Mucosa of rectum (tissue), 2 donors: ENCODE measurements around the gene CHST12.

ENCODE experiments used
- H3K27ac ChIP-seq, 2 donors: one replicate each; pipeline ENCODE4 v1.7.0; 2013; ENCODE audit warnings: inconsistent platforms in 2 of 2, low read depth in 2 of 2, low read length in 2 of 2
- H3K27me3 ChIP-seq, 2 donors: one replicate each; pipeline ENCODE4 v1.7.0; 2013; ENCODE audit warnings: low read length in 2 of 2; ENCODE audit not compliant: control insufficient read depth in 2 of 2, insufficient read depth in 2 of 2
- H3K36me3 ChIP-seq, 2 donors: one replicate each; pipeline ENCODE4 v1.7.0; 2013; ENCODE audit warnings: low read length in 2 of 2; ENCODE audit not compliant: control insufficient read depth in 2 of 2, insufficient read depth in 2 of 2
- H3K4me1 ChIP-seq, 2 donors: one replicate each; pipeline ENCODE4 v1.7.0; 2013; ENCODE audit warnings: low read length in 2 of 2, mild to moderate bottlenecking in 1 of 2; ENCODE audit not compliant: control insufficient read depth in 2 of 2, insufficient read depth in 2 of 2
- H3K4me3 ChIP-seq, 2 donors: one replicate each; pipeline ENCODE4 v1.7.0; 2013; ENCODE audit warnings: low read length in 2 of 2
- H3K9ac ChIP-seq, 2 donors: one replicate each; pipeline ENCODE4 v1.7.0; 2013; ENCODE audit warnings: low read length in 2 of 2, low read depth in 1 of 2, mild to moderate bottlenecking in 1 of 2
- H3K9me3 ChIP-seq, 2 donors: one replicate each; pipeline ENCODE4 v1.7.0; 2013; ENCODE audit warnings: low read length in 2 of 2; ENCODE audit not compliant: control insufficient read depth in 2 of 2
- donor health status: healthy.
- donor health status: Normal muscosa, but diverticular disease.

CHST12 gene

DNA sequence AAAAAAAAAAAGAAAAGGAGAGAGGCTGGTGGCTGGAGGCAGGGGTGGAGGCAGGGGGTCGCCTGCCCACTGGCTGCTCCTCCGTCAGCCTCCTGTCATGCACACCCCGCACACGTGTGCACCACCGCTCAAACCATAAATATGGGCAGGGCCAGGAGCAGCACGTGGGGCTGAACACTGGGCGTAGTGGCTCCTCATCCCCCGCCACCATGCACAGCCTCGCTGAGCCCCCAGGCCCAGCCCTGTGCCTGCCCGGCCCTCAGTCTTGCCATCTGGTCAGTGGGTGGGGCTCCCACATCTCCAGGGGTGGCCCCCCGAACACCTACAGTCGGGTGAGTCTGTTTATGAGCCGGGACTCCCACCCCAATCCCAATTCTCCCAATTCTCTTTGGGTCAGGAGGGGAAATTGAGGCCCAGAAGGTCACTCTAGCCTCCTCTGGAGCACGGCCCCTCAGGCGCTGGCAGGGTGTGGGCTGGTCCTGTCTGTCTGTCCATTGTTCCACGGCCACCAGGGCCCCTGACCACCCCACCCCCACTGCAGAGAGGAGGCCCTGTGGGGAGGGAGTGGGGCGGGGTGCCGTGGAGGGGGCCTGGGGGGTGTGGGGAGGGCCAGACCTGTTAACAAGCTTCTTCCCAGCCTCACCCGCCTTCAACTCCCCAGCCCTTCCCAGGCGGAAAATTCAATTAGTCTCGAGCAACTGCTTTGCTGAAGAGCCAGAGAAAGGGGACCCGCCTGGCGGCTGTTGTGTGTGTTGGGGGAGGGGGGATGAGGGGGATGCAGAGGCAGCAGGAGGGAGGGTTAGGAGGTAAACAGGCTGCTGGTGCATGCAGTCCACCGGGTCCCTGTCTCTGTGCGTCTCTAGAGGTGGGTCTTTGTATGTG is 92.2 kb downstream of the CHST12 start:
- Histone ChIP-seq H3K9ac (no peak overlapping the region), H3K4me3 (no peak overlapping the region), H3K27me3 (peaks cover 2 to 3% of the 10 kb centered on the region in 2 donors), H3K27ac (no peak overlapping the region), H3K4me1 (peaks cover 10 to 24% of the 10 kb centered on the region in 2 donors), H3K9me3 (no peaks in the 10 kb centered on the region), H3K36me3 (no peaks in the 10 kb centered on the region)

DNA sequence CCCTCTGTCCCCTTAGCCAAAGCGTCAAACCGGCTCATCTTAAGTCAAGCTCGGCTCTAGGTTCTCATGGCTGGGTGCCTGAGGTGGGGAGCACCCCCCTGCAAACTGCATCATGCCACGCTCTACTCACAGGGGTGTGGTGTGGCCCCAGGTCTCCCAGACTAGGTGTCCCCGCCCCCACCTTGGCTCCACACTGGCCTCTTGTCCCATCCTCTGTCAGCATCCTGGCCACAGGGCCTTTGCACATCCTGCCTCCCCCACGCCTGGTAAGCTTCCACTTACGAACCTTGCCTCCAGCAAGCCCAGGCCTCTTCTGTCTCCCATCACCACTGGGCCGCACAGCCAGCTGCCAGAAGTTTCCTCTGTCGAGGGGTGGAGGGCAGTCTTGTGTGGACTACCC is 93.0 kb downstream of the CHST12 start:
- H3K9me3 ChIP-seq, result no peaks in the 10 kb centered on the region
- H3K9ac ChIP-seq, result no peak overlapping the region
- no peak overlapping the region for H3K27ac ChIP-seq
- H3K4me3 ChIP-seq, result no peak overlapping the region
- H3K4me1 ChIP-seq, result peaks cover 10 to 24% of the 10 kb centered on the region in 2 donors
- peaks cover 2 to 3% of the 10 kb centered on the region in 2 donors for H3K27me3 ChIP-seq
- H3K36me3 ChIP-seq, result no peaks in the 10 kb centered on the region

GRCh38 chr7:2497065-2497464 is 93.7 kb downstream of the CHST12 start:
- no peak overlapping the region for H3K4me3 ChIP-seq
- no peaks in the 10 kb centered on the region for H3K9me3 ChIP-seq
- H3K27ac ChIP-seq, result no peak overlapping the region
- H3K36me3 ChIP-seq, result no peaks in the 10 kb centered on the region
- peaks cover 10 to 24% of the 10 kb centered on the region in 2 donors for H3K4me1 ChIP-seq
- H3K9ac ChIP-seq, result no peak overlapping the region
- H3K27me3 ChIP-seq, result peaks cover 2 to 3% of the 10 kb centered on the region in 2 donors

DNA sequence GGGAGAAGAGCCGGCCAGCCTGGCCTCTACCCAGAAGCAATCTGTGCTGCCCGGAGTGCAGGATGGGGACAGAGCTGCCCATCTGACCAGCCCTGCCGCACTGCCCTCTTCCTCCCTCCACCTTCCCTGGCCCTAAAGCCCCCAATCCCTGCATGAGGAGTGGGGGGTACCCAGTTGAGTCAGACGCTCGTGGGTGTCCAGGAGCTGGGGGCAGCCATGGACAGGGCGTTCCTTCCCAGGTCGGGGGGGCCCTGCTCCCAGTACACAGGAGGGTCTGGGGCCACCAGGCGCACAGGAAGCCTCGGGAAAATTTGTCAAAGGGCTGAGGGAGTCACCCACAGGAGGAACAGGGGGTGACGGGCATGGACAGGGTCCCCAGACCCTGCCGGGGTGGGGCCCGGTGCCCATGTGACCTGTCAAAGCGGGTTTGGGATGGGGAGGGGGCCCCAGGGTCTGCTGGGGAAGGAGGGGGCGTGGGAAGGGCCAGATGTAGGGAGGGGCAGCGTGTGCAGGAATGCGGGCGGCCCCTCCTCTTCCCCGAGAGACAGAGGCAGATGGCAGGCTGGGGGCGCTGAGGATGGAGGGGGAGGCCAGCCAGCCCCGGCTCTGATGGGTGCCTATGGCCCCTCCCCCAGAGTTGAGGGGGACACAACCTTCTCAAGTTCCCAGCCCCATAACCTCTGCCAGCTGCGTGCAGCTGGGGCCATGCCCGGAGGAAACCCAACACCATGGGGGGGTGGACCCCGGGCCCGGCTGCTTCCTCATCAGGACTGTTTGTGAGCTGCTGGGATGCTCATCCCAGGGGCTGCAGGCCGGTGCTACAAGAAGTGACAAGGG is 94.3 kb downstream of the CHST12 start:
- no peaks in the 10 kb centered on the region for H3K36me3 ChIP-seq
- no peak overlapping the region for H3K4me3 ChIP-seq
- H3K9ac ChIP-seq, result no peak overlapping the region
- no peaks in the 10 kb centered on the region for H3K9me3 ChIP-seq
- H3K27ac ChIP-seq, result no peak overlapping the region
- peaks cover 2 to 3% of the 10 kb centered on the region in 2 donors for H3K27me3 ChIP-seq
- peaks cover 10 to 24% of the 10 kb centered on the region in 2 donors for H3K4me1 ChIP-seq
